GM21825 (cell line): ENCODE measurements around the gene MOV10.

Experiments
- ATAC-seq: cut with Tn5 transposase; IDR thresholded peaks from one replicate; pipeline ENCODE4 v1.9.1; 2021; ENCODE audit warnings: mild to moderate bottlenecking, moderate library complexity; ENCODE audit not compliant: unreplicated experiment

MOV10 gene

DNA sequence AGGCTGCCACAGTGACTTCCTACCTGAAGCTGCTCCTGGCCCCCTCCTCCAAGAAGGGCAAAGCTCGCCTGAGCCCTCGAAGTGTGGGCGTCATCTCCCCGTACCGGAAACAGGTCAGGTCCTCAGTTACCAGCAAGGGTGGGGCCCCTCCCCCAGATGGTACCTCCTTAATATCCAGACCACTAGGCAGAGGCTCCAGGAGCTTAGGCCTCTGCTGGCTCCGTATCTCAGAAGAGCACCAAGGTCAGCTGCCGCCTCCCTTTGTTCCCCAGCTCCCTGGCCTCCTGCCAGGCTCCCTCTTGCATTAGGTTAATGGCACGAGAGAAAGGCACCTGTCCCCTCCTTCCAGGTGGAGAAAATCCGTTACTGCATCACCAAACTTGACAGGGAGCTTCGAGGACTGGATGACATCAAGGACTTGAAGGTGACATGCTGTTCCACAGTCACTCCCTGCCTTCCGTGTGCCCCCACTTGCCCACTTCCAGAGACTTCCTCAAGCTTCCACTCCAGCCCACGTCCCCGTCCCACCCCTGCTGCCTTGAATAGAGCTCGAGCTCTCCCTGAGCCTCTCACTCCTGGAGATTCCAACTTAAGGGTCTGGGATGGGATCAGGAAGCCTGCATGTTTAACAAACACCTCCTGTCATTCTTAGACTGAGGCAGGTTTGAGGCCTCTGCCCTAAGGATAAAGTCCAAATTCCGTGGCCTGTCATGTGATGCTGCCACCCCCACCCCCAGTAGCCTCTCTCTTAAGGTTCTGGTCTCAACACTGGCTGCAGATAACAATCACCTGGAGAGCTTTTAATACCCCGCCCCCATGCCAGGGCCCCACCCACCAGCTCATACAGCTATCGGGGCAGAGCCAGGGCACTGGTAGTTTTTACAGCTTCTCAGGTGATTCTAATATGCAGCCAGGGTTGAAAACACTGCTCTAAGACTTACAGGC is 24.2 kb downstream of the MOV10 start:
- ATAC-seq, result no peak

DNA sequence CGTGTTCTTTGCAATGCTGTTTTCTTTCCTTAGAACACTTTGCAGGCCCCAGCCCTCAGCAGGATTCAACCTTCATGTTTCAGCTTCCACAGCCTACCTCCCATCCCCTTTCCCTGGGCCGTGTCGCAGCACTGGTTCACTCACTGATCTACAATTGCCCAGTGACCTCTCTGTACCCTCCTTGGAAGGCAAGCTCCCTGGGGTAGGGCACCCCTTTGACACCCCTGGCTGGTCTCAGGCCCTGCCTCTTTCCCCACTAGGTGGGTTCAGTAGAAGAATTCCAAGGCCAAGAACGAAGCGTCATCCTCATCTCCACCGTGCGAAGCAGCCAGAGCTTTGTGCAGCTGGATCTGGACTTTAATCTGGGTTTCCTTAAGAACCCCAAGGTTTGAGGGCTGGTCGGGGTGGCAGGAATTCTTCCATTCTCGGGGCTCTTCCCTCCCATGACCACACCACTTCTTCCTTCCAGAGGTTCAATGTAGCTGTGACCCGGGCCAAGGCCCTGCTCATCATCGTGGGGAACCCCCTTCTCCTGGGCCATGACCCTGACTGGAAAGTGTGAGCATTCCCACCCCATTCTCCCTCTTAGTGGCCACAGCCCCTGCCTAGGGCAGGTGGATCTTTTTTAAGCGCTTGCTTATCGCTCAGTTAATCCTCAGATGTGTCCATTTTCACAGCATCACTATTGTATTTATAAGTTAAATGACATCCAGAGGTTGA is 25.1 kb downstream of the MOV10 start:
- no peak for ATAC-seq

DNA sequence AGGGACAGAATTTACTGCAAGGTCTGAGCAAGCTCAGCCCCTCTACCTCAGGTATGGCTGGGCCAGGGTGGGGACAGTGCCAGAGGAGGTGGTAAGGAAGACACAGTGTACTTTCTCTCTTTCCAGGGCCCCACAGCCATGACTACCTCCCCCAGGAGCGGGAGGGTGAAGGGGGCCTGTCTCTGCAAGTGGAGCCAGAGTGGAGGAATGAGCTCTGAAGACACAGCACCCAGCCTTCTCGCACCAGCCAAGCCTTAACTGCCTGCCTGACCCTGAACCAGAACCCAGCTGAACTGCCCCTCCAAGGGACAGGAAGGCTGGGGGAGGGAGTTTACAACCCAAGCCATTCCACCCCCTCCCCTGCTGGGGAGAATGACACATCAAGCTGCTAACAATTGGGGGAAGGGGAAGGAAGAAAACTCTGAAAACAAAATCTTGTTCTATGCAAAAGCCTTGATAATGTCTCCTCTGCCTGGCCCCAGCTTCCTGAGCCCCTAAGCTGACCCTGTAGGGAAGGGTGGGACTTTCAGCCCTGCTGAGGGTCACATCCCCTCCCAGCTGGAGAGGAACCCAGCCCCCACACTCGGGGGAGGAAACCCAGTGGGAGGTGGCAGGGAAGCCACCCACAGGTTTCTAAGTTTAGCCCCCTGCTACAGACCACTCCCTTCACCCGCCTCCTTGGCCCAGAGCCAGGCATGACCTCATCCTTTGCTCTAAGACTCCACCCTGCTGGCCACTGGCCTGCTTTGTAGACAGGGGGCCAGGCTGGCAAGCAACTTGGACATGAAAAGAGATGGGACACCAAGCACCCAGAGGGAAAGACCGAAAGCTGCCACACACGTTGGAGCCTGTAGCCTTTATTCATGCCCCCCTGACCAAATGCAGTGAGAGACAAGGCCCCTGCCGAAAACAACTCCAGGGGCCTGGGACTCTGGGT is 26.1 kb downstream of the MOV10 start:
- peak; percentile 44 for ATAC-seq

DNA sequence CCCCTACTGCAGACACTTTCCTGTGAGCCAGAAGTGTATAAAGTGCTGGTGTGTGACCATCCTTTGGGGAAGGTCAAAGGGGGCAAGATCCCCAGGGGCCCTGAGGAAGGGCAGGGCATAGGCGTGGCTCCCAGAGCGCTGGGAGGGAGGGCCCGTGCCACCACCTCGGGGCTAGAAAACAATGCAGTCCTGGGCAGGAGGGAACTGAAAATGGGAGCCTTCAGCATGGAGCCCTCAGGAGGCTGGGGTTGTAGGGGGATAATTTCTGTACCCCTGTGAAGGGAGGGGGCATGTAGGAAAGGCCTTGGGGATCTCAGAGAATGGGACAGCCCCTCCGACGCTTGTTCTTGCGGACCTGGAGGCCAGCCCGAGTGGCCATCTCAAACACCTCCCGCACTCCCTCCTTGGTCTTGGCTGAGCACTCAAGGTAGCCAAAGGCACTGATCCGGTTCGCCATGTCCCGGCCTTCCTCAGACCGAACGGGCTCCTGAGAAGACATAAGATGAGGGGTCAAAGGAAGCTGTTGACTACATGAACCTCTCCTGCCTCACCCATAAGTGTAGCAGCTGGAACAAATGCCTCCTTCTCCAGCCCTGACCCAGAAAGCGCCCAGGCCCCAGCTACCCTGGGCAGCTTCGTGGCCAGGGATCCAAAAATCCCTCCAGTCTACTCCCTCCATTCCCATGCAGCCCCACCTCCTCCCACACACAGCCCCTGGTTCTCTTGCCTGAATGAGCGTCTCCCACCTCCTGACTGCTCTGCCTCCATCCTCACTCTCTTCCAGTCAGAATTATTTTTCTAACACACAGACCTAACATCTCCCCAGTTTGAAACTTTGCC is 27.0 kb downstream of the MOV10 start:
- ATAC-seq, result no peak

DNA sequence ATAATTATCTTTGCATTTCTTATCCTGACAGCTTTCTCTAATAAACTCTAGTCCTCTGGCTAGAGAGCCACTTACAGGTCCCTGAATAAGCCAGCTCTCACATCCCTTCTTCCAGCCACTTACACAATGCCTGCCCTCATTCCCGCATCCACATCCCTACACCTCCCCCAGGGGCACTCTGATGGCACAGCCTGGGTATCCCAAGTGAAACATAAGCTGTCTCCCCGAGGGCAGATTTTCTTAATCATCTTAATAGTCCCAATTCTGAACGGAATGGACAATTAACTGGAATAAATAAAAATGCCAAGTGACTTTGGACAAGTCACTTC is 27.6 kb downstream of the MOV10 start:
- no peak for ATAC-seq

DNA sequence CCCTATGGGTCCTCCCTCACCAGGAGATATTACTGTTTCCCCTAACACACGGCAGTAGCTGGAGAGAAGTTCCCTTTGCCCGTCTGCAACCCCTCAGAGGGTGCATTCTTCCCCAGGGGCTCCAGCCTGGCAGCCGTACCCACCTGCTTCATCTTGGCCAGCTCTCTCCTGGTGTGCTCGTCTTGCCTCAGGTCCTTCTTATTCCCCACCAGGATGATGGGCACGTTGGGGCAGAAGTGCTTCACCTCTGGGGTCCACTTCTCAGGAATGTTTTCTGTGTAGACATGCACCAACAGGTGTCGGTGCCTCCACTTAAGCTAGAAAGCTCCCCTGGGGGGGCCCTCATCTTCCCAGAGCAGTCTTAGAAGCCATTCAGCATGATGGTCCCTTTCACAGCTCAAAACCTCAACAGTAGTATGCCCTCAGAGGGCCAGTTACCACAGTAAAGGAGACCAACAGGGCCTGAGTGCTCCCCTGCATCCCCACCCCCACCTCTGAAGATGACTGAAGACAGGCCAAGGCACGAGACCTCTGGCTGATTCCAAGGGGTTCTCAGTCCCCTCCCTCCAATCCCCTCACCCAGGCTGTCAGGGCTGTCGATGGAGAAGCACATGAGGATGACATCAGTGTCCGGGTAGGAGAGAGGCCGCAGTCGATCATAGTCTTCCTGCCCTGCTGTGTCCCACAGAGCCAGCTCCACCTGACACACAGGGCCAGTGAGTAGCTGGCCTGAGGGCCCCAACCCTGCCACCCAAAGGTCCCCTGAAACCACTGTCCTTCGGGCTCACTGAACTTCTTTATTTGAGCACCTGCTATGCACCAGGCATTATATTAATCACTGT is 28.2 kb downstream of the MOV10 start:
- no peak for ATAC-seq

DNA sequence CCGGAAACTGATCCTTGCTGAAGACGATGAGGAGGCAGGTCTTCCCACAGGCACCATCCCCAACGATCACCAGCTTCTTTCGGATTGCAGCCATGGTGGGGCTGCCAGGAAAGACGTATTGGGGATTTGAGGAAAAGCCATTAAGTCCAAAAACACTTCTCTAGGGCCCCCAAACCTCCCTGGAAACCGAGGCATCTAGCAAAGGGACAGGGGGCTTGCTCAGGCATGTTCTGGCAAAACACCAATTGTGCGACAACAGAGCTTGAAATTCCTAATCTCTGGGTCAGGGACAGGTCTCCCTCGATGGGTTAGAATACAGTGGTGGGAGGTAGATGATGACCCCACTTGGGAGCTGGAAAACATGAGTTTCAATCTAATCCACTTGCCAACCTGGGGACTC is 29.2 kb downstream of the MOV10 start:
- ATAC-seq, result no peak

DNA sequence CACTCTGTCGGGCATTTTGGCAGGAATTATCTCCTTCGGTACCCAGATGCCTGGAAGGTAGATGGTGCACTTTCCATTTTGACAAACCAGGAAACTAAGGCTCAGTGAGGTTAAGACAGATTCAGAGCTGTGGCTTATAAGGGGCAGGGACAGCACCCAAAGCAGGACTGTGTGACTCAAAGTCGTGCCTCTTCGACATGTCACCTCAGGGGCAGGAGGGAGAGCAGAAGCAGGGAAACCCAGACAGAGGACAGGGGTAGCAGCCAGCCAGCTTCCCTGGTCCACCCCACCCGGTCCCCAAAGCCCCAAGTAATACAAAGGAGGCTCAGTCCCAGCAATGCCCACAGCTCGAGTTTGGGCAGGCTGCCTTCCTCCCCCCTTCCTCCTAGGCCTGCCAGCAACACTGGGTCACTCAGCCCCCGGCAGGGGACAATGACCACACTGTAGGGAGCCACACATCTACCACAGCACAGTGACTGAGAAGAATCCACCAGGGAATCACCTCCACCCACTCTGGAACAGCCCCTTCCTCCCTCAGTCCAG is 30.0 kb downstream of the MOV10 start:
- ATAC-seq, result peak; percentile 0

DNA sequence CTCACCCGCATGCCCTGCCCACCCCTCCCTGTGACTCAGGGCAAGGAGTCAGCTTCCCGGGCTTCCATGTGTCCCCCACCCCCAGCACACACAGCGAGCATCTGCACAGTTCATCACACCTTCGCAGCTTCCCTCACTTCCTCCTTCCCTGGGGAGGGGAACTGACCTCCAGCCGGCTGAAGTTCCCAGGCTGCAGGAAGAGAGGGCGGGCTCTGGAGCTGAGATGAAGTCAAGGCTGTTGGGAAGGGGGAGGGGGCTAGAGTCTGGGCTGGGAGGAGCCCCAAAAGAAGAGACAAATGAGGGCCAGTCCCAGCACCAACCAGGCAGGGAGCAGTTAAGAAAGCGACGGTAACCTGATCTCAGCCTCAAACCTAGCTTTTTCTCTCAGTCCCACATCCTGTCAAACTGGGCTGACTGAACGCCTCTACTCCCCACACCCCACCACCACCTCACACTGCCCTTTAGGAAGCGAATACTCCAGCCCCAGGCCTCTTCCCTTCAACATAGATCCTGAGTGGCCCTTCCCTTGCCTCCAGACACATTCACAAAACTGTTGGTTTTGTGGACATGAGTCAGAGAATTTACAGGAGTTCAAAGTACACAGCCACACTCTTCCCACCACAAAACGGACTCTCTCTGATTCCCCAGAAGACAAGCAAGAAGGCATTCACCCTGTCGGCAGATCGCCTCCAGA is 30.6 kb downstream of the MOV10 start:
- peak; percentile 48 for ATAC-seq

DNA sequence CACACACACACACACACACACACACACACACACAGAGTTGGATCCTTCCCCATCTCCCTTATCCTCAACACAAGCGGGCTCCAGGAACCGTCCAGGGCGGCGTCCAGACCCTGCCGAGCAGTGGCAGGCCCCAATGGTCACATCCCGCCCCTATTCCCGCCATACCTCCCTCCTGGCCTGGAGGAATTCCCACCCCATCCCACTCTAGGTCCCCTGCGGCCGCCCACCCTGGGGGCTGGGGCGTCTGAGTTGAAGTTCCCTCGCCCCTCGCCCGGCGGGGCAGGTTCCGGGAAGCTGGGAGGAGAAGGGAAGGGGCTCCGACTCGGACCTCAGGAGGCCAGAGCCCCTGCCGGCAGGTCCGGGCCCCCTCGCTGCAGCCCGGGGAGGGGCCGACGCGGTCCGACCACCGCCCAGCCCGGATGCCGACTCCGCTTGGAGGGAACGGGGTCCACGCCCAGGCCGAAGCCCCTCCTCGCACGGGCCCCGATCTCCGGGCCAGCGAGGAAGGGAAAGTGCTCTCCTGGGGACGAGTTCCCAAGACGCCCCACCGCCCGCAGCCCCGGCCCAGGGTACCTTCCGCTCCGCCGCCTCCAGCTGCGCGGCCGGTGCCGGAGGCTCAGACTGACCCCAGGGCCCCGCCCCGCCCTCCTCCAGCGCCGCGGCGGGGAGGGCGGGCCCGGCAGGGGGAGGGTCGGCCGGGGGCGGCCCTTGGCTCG is 32.2 kb downstream of the MOV10 start, which contains the start of gene RHOC:
Gene RHOC (minus strand): TSS at position 623 of the 716 bp plus-strand sequence. CDS start 3,328 bp downstream, outside the sequence.
- ATAC-seq, result peak; percentile 62

DNA sequence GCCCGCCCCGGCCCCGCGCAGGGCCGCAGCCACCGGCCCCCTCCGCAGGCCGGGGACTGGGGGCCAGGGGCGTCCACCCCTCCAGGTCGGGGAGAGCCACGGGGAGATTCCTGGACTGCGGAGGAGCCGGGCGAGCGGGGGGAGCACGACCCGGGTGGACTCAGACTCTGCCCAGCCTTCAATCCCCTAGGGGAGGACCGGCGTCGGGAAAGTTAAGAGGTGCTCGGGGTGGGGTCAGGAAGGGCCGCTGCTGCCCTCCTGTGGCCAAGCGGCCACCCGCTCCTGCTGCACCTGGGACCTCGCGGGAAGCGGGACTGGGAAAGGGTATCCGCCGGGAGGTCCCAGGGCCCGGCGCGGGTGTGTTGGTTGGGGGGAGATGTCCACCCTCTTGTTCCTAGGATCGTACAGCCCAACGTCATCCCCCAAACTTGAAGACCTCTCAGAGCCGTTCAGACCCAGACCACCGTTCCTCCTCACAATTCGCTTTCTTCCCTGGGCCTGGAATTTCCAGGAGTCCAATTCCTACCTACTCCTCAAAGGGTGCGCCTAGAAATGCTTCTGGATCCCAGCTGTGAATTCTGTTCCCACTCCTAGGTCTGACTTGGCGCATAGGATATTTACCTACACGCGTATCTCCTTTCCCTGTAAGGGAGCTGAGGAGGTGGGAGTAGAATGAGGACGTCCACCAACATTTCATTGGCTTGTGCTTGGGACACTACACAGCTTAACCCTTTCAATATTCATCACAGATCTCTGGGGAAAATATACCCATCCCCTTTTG is 33.0 kb downstream of the MOV10 start:
- ATAC-seq, result peak; percentile 49

DNA sequence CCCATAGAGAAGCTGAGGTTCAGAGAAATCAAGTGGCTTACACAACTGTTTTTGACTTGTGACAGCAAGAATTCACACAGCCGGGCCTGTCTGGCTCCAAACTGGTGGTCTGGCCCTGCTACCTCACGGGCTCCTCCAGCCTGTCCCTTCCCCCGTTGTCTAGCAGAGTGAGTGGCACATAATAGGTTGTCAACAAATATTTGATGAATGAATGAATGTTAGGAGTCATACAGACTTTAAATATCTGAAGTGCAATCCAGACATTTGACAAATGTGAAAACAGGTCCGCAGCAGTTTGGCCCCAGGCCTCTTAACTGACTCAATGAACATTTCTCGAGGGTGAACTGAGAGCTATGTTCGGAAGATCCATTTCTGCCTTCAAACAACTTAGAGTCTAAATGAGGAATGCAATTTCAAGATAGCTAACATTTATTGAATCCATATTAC is 33.6 kb downstream of the MOV10 start:
- no peak for ATAC-seq

DNA sequence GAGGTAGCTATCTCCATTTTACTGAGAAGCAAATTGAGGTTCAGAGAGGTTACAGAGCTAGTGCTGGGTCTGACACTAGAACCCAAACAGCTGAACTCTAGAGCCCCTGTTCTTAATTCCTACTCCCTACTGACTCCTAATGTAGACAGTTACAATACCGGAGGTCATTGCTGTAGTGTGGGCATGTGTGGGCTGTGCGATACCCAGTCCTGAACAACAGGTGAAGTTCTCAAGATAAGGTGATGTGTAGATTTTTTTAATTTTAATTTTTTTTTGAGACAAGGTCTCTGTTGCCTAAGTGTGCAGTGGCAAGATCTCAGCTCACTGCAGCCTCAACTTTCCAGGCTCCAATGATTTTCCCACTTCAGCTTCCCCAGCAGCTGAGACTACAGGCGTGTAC is 34.0 kb downstream of the MOV10 start:
- ATAC-seq, result no peak

DNA sequence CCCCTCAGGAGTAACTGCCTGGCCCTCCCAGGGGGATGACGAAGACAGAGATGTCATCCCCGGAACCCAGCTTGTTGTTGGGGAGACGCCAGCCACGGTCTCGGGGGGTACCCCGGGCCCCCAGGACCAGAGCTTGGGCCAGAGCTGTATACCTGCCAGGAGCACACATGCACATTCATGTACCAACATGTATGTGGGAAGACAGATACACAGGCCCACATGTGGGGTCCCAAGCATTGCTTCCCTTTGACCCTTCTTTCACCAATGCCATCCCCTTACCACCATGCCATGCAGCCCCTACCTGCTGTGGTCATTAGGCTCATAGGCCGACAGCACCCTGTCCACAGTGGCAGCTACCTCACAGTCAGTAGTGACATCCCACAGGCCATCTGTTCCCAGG is 35.7 kb downstream of the MOV10 start:
- ATAC-seq, result no peak

DNA sequence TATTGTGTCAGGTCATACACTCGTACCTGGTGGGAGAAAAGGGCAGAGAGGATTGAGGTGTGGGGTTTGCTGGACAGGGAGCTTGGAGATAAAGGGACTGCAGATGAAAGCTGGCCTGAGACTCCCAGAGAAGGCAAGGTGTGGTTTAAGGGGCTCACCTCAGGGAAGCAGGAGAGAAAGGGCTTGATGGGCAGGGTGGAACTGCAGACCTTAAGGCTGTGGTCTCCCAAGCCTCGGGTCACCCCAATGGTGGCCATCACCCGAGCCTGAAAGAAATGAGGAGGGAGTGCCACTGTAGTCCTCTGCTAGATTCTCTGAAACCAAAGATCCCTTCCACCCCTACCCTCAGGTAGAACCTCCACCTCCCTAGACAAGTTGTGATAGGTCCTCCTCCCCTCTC is 36.1 kb downstream of the MOV10 start:
- ATAC-seq, result no peak

DNA sequence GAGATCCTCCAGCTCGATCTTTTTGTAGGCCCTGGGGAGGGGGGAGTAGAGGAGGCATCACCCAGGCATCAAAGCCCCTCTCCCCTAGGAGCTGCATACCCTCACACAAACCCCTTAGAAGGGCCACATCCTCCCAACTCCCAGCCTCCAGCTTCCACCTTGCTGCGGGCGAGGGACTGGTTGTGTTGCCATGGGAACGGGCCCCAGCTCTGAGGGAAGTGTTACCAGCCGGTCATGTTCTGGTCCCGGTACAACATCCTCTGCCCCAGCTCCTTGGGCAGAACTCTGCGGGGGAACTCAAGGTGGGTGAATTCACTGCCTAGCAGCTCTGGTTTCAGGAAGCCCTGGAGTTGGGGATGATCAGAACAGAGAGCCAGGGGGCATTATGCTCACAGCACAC is 36.6 kb downstream of the MOV10 start:
- no peak for ATAC-seq

DNA sequence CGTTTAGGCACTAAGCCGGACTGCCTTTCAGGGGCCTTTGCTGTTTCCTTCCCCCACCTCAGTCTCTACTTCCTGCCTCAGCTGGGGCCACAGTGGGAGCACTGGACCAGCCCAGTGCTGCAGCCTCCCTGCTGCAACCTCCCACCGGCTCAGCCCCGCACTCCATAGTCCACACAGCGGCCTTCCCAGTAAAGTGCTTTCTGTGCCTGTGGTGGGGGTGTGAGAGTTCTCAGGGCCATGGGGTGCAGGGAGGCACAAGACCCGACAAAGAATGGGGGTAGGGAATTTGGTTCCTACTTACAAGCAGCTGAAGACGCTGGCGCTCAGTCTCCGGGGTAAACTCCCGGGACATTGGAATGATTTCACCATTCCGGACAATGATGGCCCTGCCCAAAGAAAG is 37.2 kb downstream of the MOV10 start:
- no peak for ATAC-seq
